DND-41 (cell line): ENCODE measurements around the gene MINDY4B.

Experiments
- ATAC-seq: fragments of 200-7000 bp; cut with Tn5 transposase; 3 replicates; pipeline ENCODE4 v1.9.1; 2021; ENCODE audit warnings: low read depth; ENCODE audit not compliant: insufficient read depth
- DNase-seq: peaks from one replicate; pipeline ENCODE4 v3.0.0-alpha.2; 2020
- H2AFZ ChIP-seq: 2 replicates; pipeline ENCODE4 v1.6.0; 2012; ENCODE audit warnings: low read depth, low read length
- H3K27ac ChIP-seq: 2 replicates; pipeline ENCODE4 v1.5.1; 2012; ENCODE audit warnings: low read length, inconsistent platforms
- H3K27me3 ChIP-seq: fragments of 200-600 bp; sonication (generic); 2 replicates; pipeline ENCODE4 v1.6.0; 2012; ENCODE audit warnings: low read length, mild to moderate bottlenecking, inconsistent platforms; ENCODE audit not compliant: insufficient read depth, poor library complexity
- H3K36me3 ChIP-seq: 2 replicates; pipeline ENCODE4 v1.5.1; 2012; ENCODE audit warnings: low read length, inconsistent platforms; ENCODE audit not compliant: insufficient read depth
- H3K4me1 ChIP-seq: 2 replicates; pipeline ENCODE4 v1.5.1; 2012; ENCODE audit warnings: mild to moderate bottlenecking, low read length; ENCODE audit not compliant: insufficient read depth
- H3K4me2 ChIP-seq: 2 replicates; pipeline ENCODE4 v1.6.0; 2012; ENCODE audit warnings: mild to moderate bottlenecking, moderate library complexity, low read length, inconsistent platforms; ENCODE audit not compliant: insufficient read depth
- H3K4me3 ChIP-seq, 2 experiments: fragments of 200-600 bp in 1 of 2; shearing (Covaris generic) in 1 of 2; 2 replicates each; pipeline ENCODE4 v1.5.1; 2012 to 2016; ENCODE audit warnings: inconsistent platforms in 2 of 2, low read length in 2 of 2, mild to moderate bottlenecking in 2 of 2, low read depth in 1 of 2, moderate library complexity in 1 of 2
- H3K79me2 ChIP-seq: 2 replicates; pipeline ENCODE4 v1.6.0; 2012; ENCODE audit warnings: low read length, inconsistent platforms; ENCODE audit not compliant: insufficient read depth
- H3K9ac ChIP-seq: 2 replicates; pipeline ENCODE4 v1.6.0; 2012; ENCODE audit warnings: low read depth, mild to moderate bottlenecking, inconsistent platforms, low read length, moderate library complexity
- H3K9me3 ChIP-seq: 2 replicates; pipeline ENCODE4 v1.5.1; 2012; ENCODE audit warnings: low read length, moderate library complexity, mild to moderate bottlenecking, inconsistent platforms; ENCODE audit not compliant: insufficient read depth, severe bottlenecking
- H4K20me1 ChIP-seq: 2 replicates; pipeline ENCODE4 v1.6.0; 2012; ENCODE audit warnings: low read length; ENCODE audit not compliant: insufficient read depth
- CTCF ChIP-seq: IDR thresholded peaks from 2 replicates; pipeline ENCODE4 v1.5.1; 2012; ENCODE audit warnings: borderline replicate concordance, low read length, moderate library complexity, mild to moderate bottlenecking; ENCODE audit not compliant: poor library complexity, severe bottlenecking; ENCODE audit errors: extremely low read depth
- EZH2 ChIP-seq: IDR thresholded peaks from 3 replicates; pipeline ENCODE4 v1.6.1; 2012; ENCODE audit warnings: borderline replicate concordance, low read depth, mild to moderate bottlenecking, moderate library complexity, low read length, inconsistent platforms; ENCODE audit not compliant: severe bottlenecking

MINDY4B gene

GRCh38 chr3:150922611-150923010 lies 17.4 kb upstream of the MINDY4B start:
- no peak overlapping the region for H2AFZ ChIP-seq
- DNase-seq (no peak), ATAC-seq (no peak)
- TF ChIP-seq EZH2 (no peak), CTCF (no peak)
- H3K9ac ChIP-seq = no peak overlapping the region
- H3K9me3 ChIP-seq = no peaks in the 10 kb centered on the region
- H3K27ac ChIP-seq = no peak overlapping the region
- peaks cover 27% of the 10 kb centered on the region for H3K27me3 ChIP-seq
- H4K20me1 ChIP-seq = 0 out of 2 replicates have a peak, but pooled peaks cover 4% of the 10 kb centered on the region
- H3K36me3 ChIP-seq = no peaks in the 10 kb centered on the region
- no peak overlapping the region for H3K4me2 ChIP-seq
- no peak overlapping the region for H3K4me3 ChIP-seq
- no peaks in the 10 kb centered on the region for H3K79me2 ChIP-seq
- H3K4me1 ChIP-seq = no peaks in the 10 kb centered on the region

GRCh38 chr3:150921209-150921608 lies 16.0 kb upstream of the MINDY4B start:
- H4K20me1 ChIP-seq = 0 out of 2 replicates have a peak, but pooled peaks cover 4% of the 10 kb centered on the region
- H3K9ac ChIP-seq = no peak overlapping the region
- H3K4me1 ChIP-seq = no peaks in the 10 kb centered on the region
- no peak overlapping the region for H3K27ac ChIP-seq
- DNase-seq = no peak
- H3K36me3 ChIP-seq = no peaks in the 10 kb centered on the region
- H3K4me2 ChIP-seq = no peak overlapping the region
- no peaks in the 10 kb centered on the region for H3K79me2 ChIP-seq
- TF ChIP-seq CTCF = no peak
- no peak for TF ChIP-seq EZH2
- no peaks in the 10 kb centered on the region for H3K9me3 ChIP-seq
- no peak overlapping the region for H3K4me3 ChIP-seq
- H3K27me3 ChIP-seq = peaks cover 26% of the 10 kb centered on the region
- no peak for ATAC-seq
- no peak overlapping the region for H2AFZ ChIP-seq

GRCh38 chr3:150920236-150920635 lies 15.0 kb upstream of the MINDY4B start:
- ATAC-seq (no peak), DNase-seq (no peak)
- TF ChIP-seq CTCF = no peak
- no peak for TF ChIP-seq EZH2
- Histone ChIP-seq H3K9ac (no peak overlapping the region), H3K4me2 (no peak overlapping the region), H2AFZ (no peak overlapping the region), H4K20me1 (0 out of 2 replicates have a peak, but pooled peaks cover 4% of the 10 kb centered on the region), H3K4me3 (no peak overlapping the region), H3K36me3 (no peaks in the 10 kb centered on the region), H3K9me3 (no peaks in the 10 kb centered on the region), H3K27ac (no peak overlapping the region), H3K79me2 (no peaks in the 10 kb centered on the region), H3K4me1 (no peaks in the 10 kb centered on the region), H3K27me3 (peaks cover 19% of the 10 kb centered on the region)

- peaks cover 10% of the 10 kb centered on the region for H3K27me3 ChIP-seq
- H3K36me3 ChIP-seq = no peaks in the 10 kb centered on the region
- no peaks in the 10 kb centered on the region for H3K9me3 ChIP-seq
- no peaks in the 10 kb centered on the region for H3K79me2 ChIP-seq
- H3K4me1 ChIP-seq = no peaks in the 10 kb centered on the region
- no peak overlapping the region for H3K4me2 ChIP-seq
- TF ChIP-seq EZH2 = no peak
- no peak for TF ChIP-seq CTCF
- no peak for DNase-seq
- H3K27ac ChIP-seq = no peak overlapping the region
- H3K9ac ChIP-seq = no peak overlapping the region
- no peak for ATAC-seq
- H2AFZ ChIP-seq = no peak overlapping the region
- no peaks in the 10 kb centered on the region for H4K20me1 ChIP-seq
- no peak overlapping the region for H3K4me3 ChIP-seq
These were observed 12.7 kb upstream of the MINDY4B start for GRCh38 chr3:150917951-150918350.
